A549 (cell line): ENCODE results near the gene KCNIP2. TPM values are rescaled to one million over a fixed set of nuclear protein-coding genes. Genes with fewer than 3 reads are reported as not detected.

Source experiments
- ATAC-seq, 2 experiments: fragments of 200-7000 bp in 1 of 2; fragments of >200 bp in 1 of 2; cut with Nextera tagmentation in 1 of 2; cut with Tn5 transposase in 1 of 2; 3 replicates each; pipeline versions ENCODE4 v1.8.0 to v1.9.1; 2018 to 2020; ENCODE audit warnings: mild to moderate bottlenecking in 1 of 2, moderate library complexity in 1 of 2
- CTCF ChIA-PET: fragments of 300-600 bp; sonication (Branson Sonifier 250); formaldehyde crosslinking; extraction: SDS; loops from one replicate; lab custom pipeline; 2021; ENCODE audit warnings: antibody characterized with exemption, inconsistent platforms; lab: Yijun Ruan, JAX
- POLR2A ChIA-PET: fragments of 350-600 bp; formaldehyde crosslinking; extraction: SDS; loops from one replicate; lab custom pipeline; 2021; ENCODE audit warnings: antibody characterized with exemption, inconsistent platforms; lab: Yijun Ruan, JAX
- DNase-seq, 2 experiments: peaks; one replicate each; pipeline versions ENCODE4 v3.0.0 to v3.0.0-alpha.2; 2011 to 2016; ENCODE audit warnings: low read depth in 1 of 2, low spot score in 1 of 2
- FAIRE-seq: peaks from 2 replicates; lab custom pipeline; 2011; peaks lifted over from hg19 to GRCh38; lab: Jason Lieb, UNC
- H3K27ac ChIP-seq, 2 experiments: fragments of >200 bp; sonication (Bioruptor Twin); formaldehyde crosslinking; 3 replicates each; pipeline ENCODE4 v1.5.1; 2016 to 2017
- H3K4me1 ChIP-seq: fragments of >200 bp; sonication (Bioruptor Twin); formaldehyde crosslinking; 3 replicates; pipeline ENCODE4 v1.6.1; 2016
- H3K4me2 ChIP-seq: fragments of >200 bp; sonication (Bioruptor Twin); formaldehyde crosslinking; 3 replicates; pipeline ENCODE4 v1.6.1; 2016
- H3K4me3 ChIP-seq: fragments of >200 bp; sonication (Bioruptor Twin); formaldehyde crosslinking; 3 replicates; pipeline ENCODE4 v1.5.1; 2016
- H3K9me3 ChIP-seq: fragments of >200 bp; sonication (Bioruptor Twin); formaldehyde crosslinking; 3 replicates; pipeline ENCODE4 v1.6.1; 2016
- CBX2 ChIP-seq: fragments of 200-600 bp; sonication (generic); IDR thresholded peaks from 2 replicates; pipeline ENCODE4 v1.6.1; 2016; ENCODE audit warnings: low read depth, mild to moderate bottlenecking, borderline replicate concordance
- CBX8 ChIP-seq: fragments of 200-600 bp; sonication (generic); IDR thresholded peaks from 2 replicates; pipeline ENCODE4 v1.6.1; 2016
- CEBPB ChIP-seq, 2 experiments: fragments of >200 bp in 1 of 2; sonication (Bioruptor Twin) in 1 of 2; formaldehyde crosslinking in 1 of 2; IDR thresholded peaks; 2 replicates each; pipeline ENCODE4 v1.6.1; 2012 to 2016
- CHD2 ChIP-seq: fragments of 150-350 bp; IDR thresholded peaks from 2 replicates; pipeline ENCODE4 v1.6.1; 2014; ENCODE audit warnings: low read length; ENCODE audit not compliant: partially characterized antibody
- CHD4 ChIP-seq: fragments of 200-600 bp; sonication (generic); IDR thresholded peaks from 2 replicates; pipeline ENCODE4 v1.6.1; 2016; ENCODE audit warnings: antibody characterized with exemption, mild to moderate bottlenecking, borderline replicate concordance
- EHMT2 ChIP-seq: fragments of 200-600 bp; sonication (generic); IDR thresholded peaks from 2 replicates; pipeline ENCODE4 v1.6.1; 2016; ENCODE audit warnings: antibody characterized with exemption, low read depth, mild to moderate bottlenecking, moderate library complexity
- EP300 ChIP-seq, 2 experiments: fragments of >200 bp; sonication (Bioruptor Twin); formaldehyde crosslinking; IDR thresholded peaks; 2 replicates in 1 of 2; 3 replicates in 1 of 2; pipeline ENCODE4 v1.6.1; 2016 to 2017
- FOXS1 ChIP-seq: fragments of 250-450 bp; sonication (Bioruptor Pico); IDR thresholded peaks from 2 replicates; pipeline ENCODE4 v1.5.0; 2020; ENCODE audit warnings: mild to moderate bottlenecking, moderate library complexity
- HOXA7 ChIP-seq: fragments of 250-450 bp; sonication (Bioruptor Pico); IDR thresholded peaks from 2 replicates; pipeline ENCODE4 v1.5.0; 2020; ENCODE audit warnings: mild to moderate bottlenecking, moderate library complexity
- HOXB13 ChIP-seq: fragments of 250-450 bp; sonication (Bioruptor Pico); IDR thresholded peaks from 2 replicates; pipeline ENCODE4 v1.5.0; 2020; ENCODE audit warnings: low read depth, mild to moderate bottlenecking, moderate library complexity
- HOXB5 ChIP-seq: fragments of 250-450 bp; sonication (Bioruptor Pico); IDR thresholded peaks from 2 replicates; pipeline ENCODE4 v1.5.0; 2020; ENCODE audit warnings: mild to moderate bottlenecking, moderate library complexity
- JUN ChIP-seq, 2 experiments: fragments of >200 bp; sonication (Bioruptor Twin); formaldehyde crosslinking; IDR thresholded peaks; 2 replicates in 1 of 2; 3 replicates in 1 of 2; pipeline ENCODE4 v1.6.1; 2016 to 2017
- JUNB ChIP-seq: fragments of >200 bp; sonication (Bioruptor Twin); formaldehyde crosslinking; IDR thresholded peaks from 2 replicates; pipeline ENCODE4 v1.6.1; 2016
- KDM1A ChIP-seq: fragments of 200-600 bp; sonication (generic); IDR thresholded peaks from 2 replicates; pipeline ENCODE4 v1.6.1; 2016; ENCODE audit warnings: low read depth, mild to moderate bottlenecking
- MYC ChIP-seq: IDR thresholded peaks from 2 replicates; pipeline ENCODE4 v1.6.1; 2012; ENCODE audit warnings: mild to moderate bottlenecking, inconsistent platforms, low read length, improper control_type of control experiment, borderline replicate concordance
- NFE2L2 ChIP-seq: fragments of 150-350 bp; conservative IDR thresholded peaks from 2 replicates; pipeline ENCODE4 v1.6.1; 2014; ENCODE audit warnings: low read length
- PHF8 ChIP-seq: fragments of 200-600 bp; sonication (generic); IDR thresholded peaks from 2 replicates; pipeline ENCODE4 v1.6.1; 2016; ENCODE audit warnings: low read depth, mild to moderate bottlenecking, antibody characterized with exemption, moderate library complexity, borderline replicate concordance
- POLR2AphosphoS2 ChIP-seq: conservative IDR thresholded peaks from 2 replicates; pipeline ENCODE4 v1.6.1; 2012; ENCODE audit warnings: low read length, improper control_type of control experiment, inconsistent platforms
- RARB ChIP-seq: fragments of 250-450 bp; sonication (Bioruptor Pico); IDR thresholded peaks from 2 replicates; pipeline ENCODE4 v1.8.0; 2021; ENCODE audit warnings: mild to moderate bottlenecking, moderate library complexity
- RFX5 ChIP-seq: fragments of 450-650 bp; IDR thresholded peaks from 2 replicates; pipeline ENCODE4 v1.7.1; 2014; ENCODE audit warnings: antibody characterized with exemption, mild to moderate bottlenecking, moderate library complexity
- ZC3H11A ChIP-seq: fragments of 450-650 bp; IDR thresholded peaks from 2 replicates; pipeline ENCODE4 v1.6.1; 2014; ENCODE audit warnings: antibody characterized with exemption, mild to moderate bottlenecking
- ZFP36 ChIP-seq: fragments of 450-650 bp; IDR thresholded peaks from 2 replicates; pipeline ENCODE4 v1.6.1; 2014; ENCODE audit warnings: borderline replicate concordance; ENCODE audit not compliant: partially characterized antibody
- ZNF302 ChIP-seq: fragments of 250-450 bp; sonication (Bioruptor Pico); IDR thresholded peaks from 2 replicates; pipeline ENCODE4 v1.9.0; 2021; ENCODE audit warnings: inconsistent platforms, mild to moderate bottlenecking, moderate library complexity
- WGBS: methylation state at CpG from one replicate; pipeline ENCODE4 v1.1.6; 2017; ENCODE audit errors: missing lambda C conversion rate; 5-methylcytosine and 5-hydroxymethylcytosine counted together
- polyA plus RNA-seq, 4 experiments: library from polyadenylated mRNA; depleted of rRNA in 3 of 4; stranded (reverse); fragments of >200 nt; fragmentation: RNase III in 1 of 4; extraction: RNeasy Plus Mini Kit Qiagen cat#74134 plus additional on column Dnase treatment in 1 of 4; gene quantifications; 2 replicates in 3 of 4; 3 replicates in 1 of 4; pipeline ENCODE4 v1.2.3, GENCODE V29; 2011 to 2017
- TF ChIP-seq, protein P1 (sequence below): IDR thresholded peaks from 2 replicates; pipeline ENCODE4 v1.6.1; 2012; ENCODE audit warnings: low read depth, borderline replicate concordance
- TF ChIP-seq, protein P2 (sequence below): fragments of 150-350 bp; IDR thresholded peaks from 2 replicates; pipeline ENCODE4 v1.6.1; 2014; ENCODE audit warnings: low read depth, mild to moderate bottlenecking, low read length
- TF ChIP-seq, protein P3 (sequence below): fragments of >200 bp; sonication (Bioruptor Twin); formaldehyde crosslinking; IDR thresholded peaks from 3 replicates; pipeline ENCODE4 v1.6.1; 2016
- TF ChIP-seq, protein P4 (sequence below): fragments of 450-650 bp; IDR thresholded peaks from 2 replicates; pipeline ENCODE4 v1.6.1; 2014; ENCODE audit warnings: antibody characterized with exemption
- TF ChIP-seq, protein P5 (sequence below): fragments of >200 bp; sonication (Bioruptor Twin); formaldehyde crosslinking; IDR thresholded peaks from 2 replicates; pipeline ENCODE4 v1.6.1; 2016
- TF ChIP-seq, protein P6 (sequence below): fragments of >200 bp; sonication (Bioruptor Twin); formaldehyde crosslinking; IDR thresholded peaks from 3 replicates; pipeline ENCODE4 v1.5.1; 2016

The KCNIP2 gene
- polyA plus RNA-seq, 2 of the 4 experiments (the other 2 are of a cell fraction), result 0.88 to 1.3 TPM

DNA sequence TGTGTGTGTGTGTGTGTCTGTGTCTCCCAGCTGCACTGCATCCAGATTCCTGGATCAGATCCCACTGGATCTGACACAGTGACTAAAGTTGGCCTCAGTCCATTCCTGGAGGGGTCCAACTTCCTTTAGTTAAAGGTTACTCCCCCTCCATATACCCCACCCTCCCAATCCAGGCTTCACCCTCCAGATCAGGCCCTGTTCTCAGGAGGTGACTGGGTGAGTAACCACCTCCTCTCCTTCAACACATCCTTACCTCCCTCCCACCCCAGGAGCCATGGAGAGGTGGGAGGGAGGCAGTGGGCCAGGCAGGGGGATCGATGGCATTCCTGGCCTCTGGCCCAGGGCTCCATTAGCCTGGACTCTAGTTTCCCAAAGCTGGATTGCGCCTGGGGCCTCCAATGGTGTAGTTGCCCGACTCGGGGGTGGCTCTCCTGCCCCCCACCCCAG, 11.3 kb downstream of the KCNIP2 start (continued):
- TF ChIP-seq CEBPB (IDR thresholded peaks at IDR 0.05) (no peak), EP300 (IDR thresholded peaks at IDR 0.05) (no peak), KDM1A (no peak)

DNA sequence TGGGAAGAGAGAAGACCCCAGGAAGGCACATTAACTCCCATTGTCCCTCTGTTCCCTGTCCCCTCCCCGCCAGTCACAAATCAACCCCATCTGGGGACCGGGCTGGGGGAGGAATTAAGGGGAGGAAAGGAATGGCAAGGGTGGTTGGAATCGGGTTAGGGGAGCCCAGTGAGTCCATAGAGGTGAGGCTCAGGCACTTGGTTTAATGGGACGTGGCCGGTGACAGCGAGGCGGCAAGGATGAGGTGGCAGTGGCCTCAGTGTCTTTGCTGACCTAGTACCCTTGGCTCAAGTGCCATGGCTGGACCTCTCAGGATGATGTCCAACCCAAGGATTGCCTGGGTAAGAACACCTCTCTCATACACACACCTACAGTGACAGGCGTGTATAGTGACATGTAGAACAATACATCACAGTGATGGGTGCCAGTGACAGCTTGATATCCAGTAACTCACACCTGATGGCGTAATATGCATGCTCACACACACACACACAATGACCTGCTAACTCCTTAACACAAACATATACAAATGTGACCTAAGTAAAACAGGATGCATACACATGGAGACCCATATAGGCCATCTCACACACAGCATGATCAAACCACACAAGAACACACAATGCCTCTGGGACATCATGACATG, 12.3 kb downstream of the KCNIP2 start:
- FAIRE-seq, result no peak
- peak overlapping the region; percentile 53 for H3K4me3 ChIP-seq

DNA sequence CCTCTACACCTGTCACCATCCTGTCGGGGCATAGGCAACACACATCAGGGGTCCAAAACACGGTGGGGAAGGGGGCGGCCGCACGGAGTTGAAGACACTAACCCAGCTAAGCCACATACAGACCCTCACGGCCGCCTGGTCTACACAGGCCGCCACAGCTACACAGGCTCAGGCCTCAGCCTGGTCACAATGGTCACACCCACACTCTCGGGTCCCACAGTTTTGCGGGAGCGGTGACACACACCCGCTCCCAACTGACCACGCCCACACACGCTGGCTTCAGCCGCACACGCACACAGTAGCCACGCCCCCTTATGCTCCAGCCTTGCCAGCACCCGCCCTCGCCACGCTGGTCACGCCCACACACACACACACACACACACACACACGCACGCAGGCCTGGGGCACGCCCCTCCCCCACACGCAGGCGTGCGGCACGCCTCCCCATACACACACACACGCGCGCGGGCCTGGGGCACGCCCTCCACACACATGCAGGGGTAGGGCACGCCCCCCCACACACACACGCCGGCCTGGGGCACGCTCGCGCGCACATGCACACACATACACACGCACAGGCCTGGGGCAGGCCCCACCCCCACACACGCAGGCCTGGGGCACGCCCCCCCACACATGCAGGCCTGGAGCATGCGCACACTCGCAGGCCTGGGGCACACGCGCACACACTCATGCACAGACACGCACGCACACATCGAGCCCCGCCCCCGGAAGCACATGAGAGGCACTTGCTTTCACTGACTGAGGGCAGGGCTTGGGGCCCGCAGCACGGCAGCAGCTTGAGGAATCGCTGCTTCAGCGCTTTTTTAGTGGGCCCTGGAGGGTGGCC, 13.1 kb downstream of the KCNIP2 start:
- DNase-seq (peak; percentile 93 to 95), ATAC-seq (peak; percentile 76 to 89), FAIRE-seq (peak; percentile 43)
- Histone ChIP-seq H3K27ac (peak overlapping the region; percentile 84 to 94), H3K4me3 (peak overlapping the region; percentile 53), H3K9me3 (no peaks in the 10 kb centered on the region), H3K4me1 (peaks cover 18% of the 10 kb centered on the region), H3K4me2 (peak overlapping the region; percentile 78)
- 16% methylated on average over 31 of the region's 56 CpGs for WGBS
- ChIA-PET POLR2A (interaction anchor here (0.6 to 1.9 kb wide), 2 partner anchors 12 to 220 kb away, joined by 3 to 9 read pairs; partner anchors contain the start of gene OGA), CTCF (interaction anchor here (8.0 kb wide), 1 partner anchor 179 kb away, joined by 126 read pairs; no protein-coding TSS in a partner anchor)
- TF ChIP-seq ZFP36, result no peak
- TF ChIP-seq ZC3H11A, result no peak
- TF ChIP-seq, protein P1, sequence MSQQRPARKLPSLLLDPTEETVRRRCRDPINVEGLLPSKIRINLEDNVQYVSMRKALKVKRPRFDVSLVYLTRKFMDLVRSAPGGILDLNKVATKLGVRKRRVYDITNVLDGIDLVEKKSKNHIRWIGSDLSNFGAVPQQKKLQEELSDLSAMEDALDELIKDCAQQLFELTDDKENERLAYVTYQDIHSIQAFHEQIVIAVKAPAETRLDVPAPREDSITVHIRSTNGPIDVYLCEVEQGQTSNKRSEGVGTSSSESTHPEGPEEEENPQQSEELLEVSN, result peak; percentile 71
- TF ChIP-seq PHF8, result no peak
- TF ChIP-seq, protein P2, sequence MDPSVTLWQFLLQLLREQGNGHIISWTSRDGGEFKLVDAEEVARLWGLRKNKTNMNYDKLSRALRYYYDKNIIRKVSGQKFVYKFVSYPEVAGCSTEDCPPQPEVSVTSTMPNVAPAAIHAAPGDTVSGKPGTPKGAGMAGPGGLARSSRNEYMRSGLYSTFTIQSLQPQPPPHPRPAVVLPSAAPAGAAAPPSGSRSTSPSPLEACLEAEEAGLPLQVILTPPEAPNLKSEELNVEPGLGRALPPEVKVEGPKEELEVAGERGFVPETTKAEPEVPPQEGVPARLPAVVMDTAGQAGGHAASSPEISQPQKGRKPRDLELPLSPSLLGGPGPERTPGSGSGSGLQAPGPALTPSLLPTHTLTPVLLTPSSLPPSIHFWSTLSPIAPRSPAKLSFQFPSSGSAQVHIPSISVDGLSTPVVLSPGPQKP, result no peak
- TF ChIP-seq CBX2, result no peak
- TF ChIP-seq, protein P3, sequence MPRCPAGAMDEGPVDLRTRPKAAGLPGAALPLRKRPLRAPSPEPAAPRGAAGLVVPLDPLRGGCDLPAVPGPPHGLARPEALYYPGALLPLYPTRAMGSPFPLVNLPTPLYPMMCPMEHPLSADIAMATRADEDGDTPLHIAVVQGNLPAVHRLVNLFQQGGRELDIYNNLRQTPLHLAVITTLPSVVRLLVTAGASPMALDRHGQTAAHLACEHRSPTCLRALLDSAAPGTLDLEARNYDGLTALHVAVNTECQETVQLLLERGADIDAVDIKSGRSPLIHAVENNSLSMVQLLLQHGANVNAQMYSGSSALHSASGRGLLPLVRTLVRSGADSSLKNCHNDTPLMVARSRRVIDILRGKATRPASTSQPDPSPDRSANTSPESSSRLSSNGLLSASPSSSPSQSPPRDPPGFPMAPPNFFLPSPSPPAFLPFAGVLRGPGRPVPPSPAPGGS, result 0 out of 3 replicates have a peak, but pooled peaks have one; percentile 23
- no peak for TF ChIP-seq HOXB13 (CRISPR knock-in tag)
- TF ChIP-seq RFX5, result no peak
- no peak for TF ChIP-seq NFE2L2
- TF ChIP-seq, protein P4, sequence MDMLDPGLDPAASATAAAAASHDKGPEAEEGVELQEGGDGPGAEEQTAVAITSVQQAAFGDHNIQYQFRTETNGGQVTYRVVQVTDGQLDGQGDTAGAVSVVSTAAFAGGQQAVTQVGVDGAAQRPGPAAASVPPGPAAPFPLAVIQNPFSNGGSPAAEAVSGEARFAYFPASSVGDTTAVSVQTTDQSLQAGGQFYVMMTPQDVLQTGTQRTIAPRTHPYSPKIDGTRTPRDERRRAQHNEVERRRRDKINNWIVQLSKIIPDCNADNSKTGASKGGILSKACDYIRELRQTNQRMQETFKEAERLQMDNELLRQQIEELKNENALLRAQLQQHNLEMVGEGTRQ, result no peak
- no peak for TF ChIP-seq ZNF302 (CRISPR knock-in tag)
- no peak for TF ChIP-seq FOXS1 (CRISPR knock-in tag)
- TF ChIP-seq HOXB5 (CRISPR knock-in tag), result 0 out of 2 replicates have a peak, but pooled peaks have one; percentile 24
- no peak for TF ChIP-seq POLR2AphosphoS2
- TF ChIP-seq, protein P5, sequence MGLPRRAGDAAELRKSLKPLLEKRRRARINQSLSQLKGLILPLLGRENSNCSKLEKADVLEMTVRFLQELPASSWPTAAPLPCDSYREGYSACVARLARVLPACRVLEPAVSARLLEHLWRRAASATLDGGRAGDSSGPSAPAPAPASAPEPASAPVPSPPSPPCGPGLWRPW, result no peak
- peak; percentile 20 for TF ChIP-seq CHD2
- no peak for TF ChIP-seq JUNB
- TF ChIP-seq RARB (CRISPR knock-in tag), result no peak
- peak; percentile 92 for TF ChIP-seq MYC
- TF ChIP-seq, protein P6, sequence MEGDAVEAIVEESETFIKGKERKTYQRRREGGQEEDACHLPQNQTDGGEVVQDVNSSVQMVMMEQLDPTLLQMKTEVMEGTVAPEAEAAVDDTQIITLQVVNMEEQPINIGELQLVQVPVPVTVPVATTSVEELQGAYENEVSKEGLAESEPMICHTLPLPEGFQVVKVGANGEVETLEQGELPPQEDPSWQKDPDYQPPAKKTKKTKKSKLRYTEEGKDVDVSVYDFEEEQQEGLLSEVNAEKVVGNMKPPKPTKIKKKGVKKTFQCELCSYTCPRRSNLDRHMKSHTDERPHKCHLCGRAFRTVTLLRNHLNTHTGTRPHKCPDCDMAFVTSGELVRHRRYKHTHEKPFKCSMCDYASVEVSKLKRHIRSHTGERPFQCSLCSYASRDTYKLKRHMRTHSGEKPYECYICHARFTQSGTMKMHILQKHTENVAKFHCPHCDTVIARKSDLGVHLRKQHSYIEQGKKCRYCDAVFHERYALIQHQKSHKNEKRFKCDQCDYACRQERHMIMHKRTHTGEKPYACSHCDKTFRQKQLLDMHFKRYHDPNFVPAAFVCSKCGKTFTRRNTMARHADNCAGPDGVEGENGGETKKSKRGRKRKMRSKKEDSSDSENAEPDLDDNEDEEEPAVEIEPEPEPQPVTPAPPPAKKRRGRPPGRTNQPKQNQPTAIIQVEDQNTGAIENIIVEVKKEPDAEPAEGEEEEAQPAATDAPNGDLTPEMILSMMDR, result no peak
- TF ChIP-seq CBX8, result no peak
- TF ChIP-seq JUN (IDR thresholded peaks at IDR 0.05), result peak; percentile 53 to 71; a peak in 2 of 5 replicates

More for the DNA sequence above, 12.3 kb downstream of the KCNIP2 start:
- WGBS, result 82% methylated on average over 9 of the region's 9 CpGs
- no peak for TF ChIP-seq HOXA7 (CRISPR knock-in tag)
- TF ChIP-seq CHD4, result no peak
- no peak for TF ChIP-seq EHMT2
- TF ChIP-seq, all 56 proteins: peak for 0
- Histone ChIP-seq H3K9me3 (no peaks in the 10 kb centered on the region), H3K27ac (peak overlapping the region; percentile 84 to 94), H3K4me1 (peaks cover 18% of the 10 kb centered on the region), H3K4me2 (peak overlapping the region; percentile 78)
- DNase-seq (no peak), ATAC-seq (no peak)
- POLR2A ChIA-PET, result interaction anchor here (0.6 to 1.9 kb wide), 2 partner anchors 13 to 220 kb away, joined by 3 to 9 read pairs; partner anchors contain the start of gene OGA
- CTCF ChIA-PET, result interaction anchor here (0.6 to 8.0 kb wide), 4 partner anchors 9 to 228 kb away, joined by 3 to 126 read pairs (median 24); partner anchors contain the start of gene KCNIP2
